HAP-1 (cell line): Measurements from ENCODE around the gene SSUH2.

Experiments
- DNase-seq, 2 experiments: peaks; one replicate each; pipeline ENCODE4 v3.0.0-alpha.2; 2016 to 2020; ENCODE audit warnings: low spot score in 2 of 2
- H3K27me3 ChIP-seq: fragments of 250-450 bp; sonication (Bioruptor Pico); 2 replicates; pipeline ENCODE4 v1.5.1; 2020; ENCODE audit warnings: low read depth, mild to moderate bottlenecking, moderate library complexity
- H3K36me3 ChIP-seq: fragments of 250-450 bp; sonication (Bioruptor Pico); replicated peaks from 2 replicates; pipeline ENCODE4 v1.5.1; 2020; ENCODE audit warnings: mild to moderate bottlenecking
- H3K4me1 ChIP-seq: fragments of 250-450 bp; sonication (Bioruptor Pico); 2 replicates; pipeline ENCODE4 v1.5.1; 2020; ENCODE audit warnings: mild to moderate bottlenecking
- H3K4me3 ChIP-seq: fragments of 250-450 bp; sonication (Bioruptor Pico); 2 replicates; pipeline ENCODE4 v1.5.1; 2020; ENCODE audit warnings: mild to moderate bottlenecking, moderate library complexity
- H3K9me3 ChIP-seq: fragments of 250-450 bp; sonication (Bioruptor Pico); 2 replicates; pipeline ENCODE4 v1.5.1; 2020; ENCODE audit warnings: mild to moderate bottlenecking, moderate library complexity
- in situ Hi-C: fragments of 300-500 bp; cut with MboI; formaldehyde crosslinking; loops from 3 replicates; pipeline ENCODE4 v1.14.3; 2020; ENCODE audit warnings: low sequenced_read_pairs, inconsistent platforms, mixed read lengths

SSUH2 gene

DNA sequence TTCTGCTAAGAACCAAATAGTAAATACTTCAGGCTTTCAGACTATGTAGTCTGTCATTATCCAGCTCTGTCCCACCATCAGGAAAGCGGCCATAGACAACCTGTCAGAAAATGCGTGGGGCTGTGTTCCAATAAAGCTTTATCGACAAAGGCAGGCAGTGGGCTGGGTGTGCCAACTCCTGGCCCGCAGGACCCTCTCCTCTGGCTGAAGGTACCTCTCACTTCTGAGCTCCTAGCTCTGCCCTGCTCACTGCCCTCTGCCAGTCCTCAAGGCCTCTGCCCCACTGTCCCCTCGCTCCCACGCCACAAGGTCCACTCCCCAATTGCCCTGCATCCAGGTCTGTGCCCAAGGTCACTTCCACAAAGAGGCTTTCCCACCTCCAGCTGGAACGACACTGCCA, 20.0 kb downstream of the SSUH2 start:
- Histone ChIP-seq H3K4me1 (no peaks in the 10 kb centered on the region), H3K9me3 (no peaks in the 10 kb centered on the region), H3K36me3 (no peaks in the 10 kb centered on the region), H3K4me3 (no peak overlapping the region), H3K27me3 (no peaks in the 10 kb centered on the region)
- no peak for DNase-seq
- in situ Hi-C loops: no loop called here

- DNase-seq: no peak
- Histone ChIP-seq H3K9me3 (no peaks in the 10 kb centered on the region), H3K4me1 (no peaks in the 10 kb centered on the region), H3K4me3 (no peak overlapping the region), H3K36me3 (no peaks in the 10 kb centered on the region), H3K27me3 (no peaks in the 10 kb centered on the region)
- in situ Hi-C loops: no loop called here
These were observed 20.9 kb downstream of the SSUH2 start for GRCh38 chr3:8623741-8624140.

DNA sequence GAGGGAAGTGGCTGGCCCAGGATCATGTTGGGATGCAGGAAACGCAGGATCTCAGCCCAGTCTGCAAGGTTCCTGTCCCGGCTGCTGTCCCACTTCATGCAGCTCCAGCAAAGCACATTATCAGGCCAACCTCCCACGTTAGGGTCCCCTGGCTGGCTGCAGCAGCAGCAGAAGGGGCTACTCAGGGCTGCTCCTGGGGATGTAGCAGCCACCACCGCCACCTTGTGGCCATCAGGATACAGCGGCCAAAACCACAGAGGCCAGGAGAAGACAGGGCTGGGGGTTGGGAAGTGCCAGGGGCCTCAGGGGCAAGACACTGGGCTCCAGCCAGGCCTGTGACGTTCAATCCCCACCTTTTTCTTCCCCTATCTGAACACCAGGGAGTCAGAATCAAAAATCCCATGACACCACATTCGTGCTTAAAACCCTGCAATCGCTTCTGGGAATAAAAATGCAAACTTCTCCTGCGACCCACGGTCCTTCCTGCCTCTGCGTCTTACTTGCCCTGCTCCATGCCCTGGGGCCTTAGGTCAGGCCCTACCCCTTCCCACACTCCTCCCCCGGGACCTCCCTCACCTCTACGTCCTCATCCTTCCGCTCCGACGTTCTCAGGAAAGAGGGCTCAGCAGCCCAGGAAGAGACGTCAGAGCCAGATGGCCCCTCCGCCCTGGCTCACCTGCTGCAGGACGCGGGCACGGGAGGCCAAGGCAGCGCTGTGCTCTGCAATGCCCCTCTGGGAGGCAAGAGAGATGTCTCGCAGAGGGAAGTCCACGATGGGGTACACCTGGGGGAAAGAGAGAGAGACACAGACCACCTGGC, 21.5 kb downstream of the SSUH2 start:
- H3K4me3 ChIP-seq: no peak overlapping the region
- in situ Hi-C loops: no loop called here
- no peaks in the 10 kb centered on the region for H3K27me3 ChIP-seq
- H3K9me3 ChIP-seq: no peaks in the 10 kb centered on the region
- peak; percentile 70 to 83 for DNase-seq
- no peaks in the 10 kb centered on the region for H3K4me1 ChIP-seq
- no peaks in the 10 kb centered on the region for H3K36me3 ChIP-seq

DNA sequence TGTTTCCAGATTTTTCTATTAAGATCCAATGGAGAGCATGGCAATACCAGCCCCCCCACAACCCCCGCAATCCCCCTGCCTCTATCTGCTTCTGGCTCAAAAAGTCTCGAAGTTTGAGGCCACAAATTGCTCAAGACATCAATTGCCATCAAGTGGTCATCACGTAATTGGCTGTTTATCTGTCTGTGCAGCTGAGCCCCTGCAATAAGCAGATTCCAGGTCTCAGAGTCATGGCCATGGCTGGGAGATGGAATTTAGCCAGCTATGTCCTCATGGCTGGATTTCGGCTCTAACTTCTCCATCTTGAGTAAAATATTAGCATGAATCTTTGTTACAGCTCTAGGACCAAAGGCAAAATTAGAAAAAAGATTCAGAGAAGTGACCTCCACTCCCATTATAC, 22.7 kb downstream of the SSUH2 start:
- no peaks in the 10 kb centered on the region for H3K36me3 ChIP-seq
- H3K27me3 ChIP-seq: no peaks in the 10 kb centered on the region
- no peaks in the 10 kb centered on the region for H3K4me1 ChIP-seq
- in situ Hi-C loops: no loop called here
- no peak overlapping the region for H3K4me3 ChIP-seq
- no peaks in the 10 kb centered on the region for H3K9me3 ChIP-seq
- no peak for DNase-seq

GRCh38 chr3:8621141-8621540, 23.5 kb downstream of the SSUH2 start:
- in situ Hi-C loops: no loop called here

DNA sequence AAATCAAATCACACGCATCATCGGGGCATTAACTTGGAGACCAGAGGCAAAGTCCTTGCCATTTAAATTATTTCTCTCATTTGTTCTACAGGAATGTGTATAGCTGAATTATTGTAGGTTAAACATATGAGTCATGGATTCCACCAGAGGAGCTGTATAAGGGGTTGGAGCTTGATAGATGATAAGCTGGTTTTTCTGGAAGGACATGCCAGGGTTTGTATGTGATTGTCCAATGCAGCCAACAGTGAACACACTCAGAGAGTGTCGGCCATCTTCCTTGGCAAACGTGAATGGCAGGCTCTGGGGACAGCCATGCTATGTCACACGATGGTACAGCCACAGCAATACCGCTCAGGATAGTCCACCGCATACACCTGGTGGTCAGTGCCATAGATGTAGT, 25.1 kb downstream of the SSUH2 start:
- H3K4me1 ChIP-seq: no peaks in the 10 kb centered on the region
- no peaks in the 10 kb centered on the region for H3K27me3 ChIP-seq
- H3K4me3 ChIP-seq: no peak overlapping the region
- H3K36me3 ChIP-seq: no peaks in the 10 kb centered on the region
- in situ Hi-C loops: no loop called here
- H3K9me3 ChIP-seq: no peaks in the 10 kb centered on the region
- DNase-seq: no peak

More at GRCh38 chr3:8621141-8621540, 23.5 kb downstream of the SSUH2 start:
- Histone ChIP-seq H3K36me3 (no peaks in the 10 kb centered on the region), H3K9me3 (no peaks in the 10 kb centered on the region), H3K4me3 (no peak overlapping the region), H3K27me3 (no peaks in the 10 kb centered on the region), H3K4me1 (no peaks in the 10 kb centered on the region)
- DNase-seq: no peak

GRCh38 chr3:8618950-8619349, 25.6 kb downstream of the SSUH2 start:
- in situ Hi-C loops: no loop called here

DNA sequence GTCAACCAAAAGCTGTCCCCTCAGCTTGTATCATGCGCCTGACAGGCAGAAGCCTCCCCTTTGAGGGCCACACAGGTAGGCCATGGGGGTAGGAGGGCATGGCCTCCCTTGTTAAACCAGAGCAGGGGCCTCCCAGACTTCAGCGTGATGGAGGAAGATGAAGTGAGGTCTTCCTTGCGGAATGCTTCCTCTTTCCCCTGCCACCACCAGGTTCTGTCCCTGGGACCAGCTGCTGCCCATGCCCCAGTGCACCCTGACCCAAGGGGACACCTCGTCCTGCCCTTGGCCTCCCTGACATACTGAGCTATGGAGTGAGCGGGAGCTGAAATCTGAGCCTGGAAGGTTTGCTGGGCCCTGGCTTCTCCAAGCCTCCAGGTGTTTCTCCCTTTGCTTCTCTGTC, 26.7 kb downstream of the SSUH2 start:
- in situ Hi-C loops: no loop called here

More at GRCh38 chr3:8618950-8619349, 25.6 kb downstream of the SSUH2 start:
- Histone ChIP-seq H3K4me3 (no peak overlapping the region), H3K4me1 (no peaks in the 10 kb centered on the region), H3K27me3 (no peaks in the 10 kb centered on the region), H3K9me3 (no peaks in the 10 kb centered on the region), H3K36me3 (no peaks in the 10 kb centered on the region)
- DNase-seq: no peak

DNA sequence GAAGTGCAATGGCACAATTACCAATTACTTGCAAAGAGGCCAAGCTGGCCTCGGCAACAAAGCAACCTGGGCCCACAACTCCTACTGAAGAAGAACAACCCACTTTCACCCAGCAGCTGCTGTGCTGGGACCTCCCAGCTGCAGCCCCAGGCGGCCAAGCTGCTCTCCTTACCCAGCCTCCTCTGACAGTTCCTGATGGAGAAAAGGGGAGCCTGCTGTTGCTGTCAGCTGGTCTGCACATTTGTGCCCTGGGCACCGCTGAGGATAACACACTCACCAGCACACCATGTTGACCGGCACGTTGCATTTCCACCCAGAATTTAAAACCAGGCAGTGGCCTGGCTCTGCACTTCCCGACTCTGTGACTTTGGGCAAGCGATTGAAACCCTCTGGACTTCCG, 33.6 kb downstream of the SSUH2 start:
- in situ Hi-C loops: no loop called here
- no peaks in the 10 kb centered on the region for H3K4me1 ChIP-seq
- H3K27me3 ChIP-seq: no peaks in the 10 kb centered on the region
- H3K36me3 ChIP-seq: no peaks in the 10 kb centered on the region
- no peak for DNase-seq
- no peak overlapping the region for H3K4me3 ChIP-seq
- H3K9me3 ChIP-seq: no peaks in the 10 kb centered on the region

More for the DNA sequence above, 26.7 kb downstream of the SSUH2 start:
- no peak overlapping the region for H3K4me3 ChIP-seq
- H3K27me3 ChIP-seq: no peaks in the 10 kb centered on the region
- no peak for DNase-seq
- no peaks in the 10 kb centered on the region for H3K9me3 ChIP-seq
- H3K4me1 ChIP-seq: no peaks in the 10 kb centered on the region
- no peaks in the 10 kb centered on the region for H3K36me3 ChIP-seq

- DNase-seq: no peak
- H3K4me3 ChIP-seq: no peak overlapping the region
- no peaks in the 10 kb centered on the region for H3K27me3 ChIP-seq
- H3K4me1 ChIP-seq: no peaks in the 10 kb centered on the region
- no peaks in the 10 kb centered on the region for H3K9me3 ChIP-seq
- in situ Hi-C loops: no loop called here
- no peaks in the 10 kb centered on the region for H3K36me3 ChIP-seq
These were observed 35.7 kb downstream of the SSUH2 start for GRCh38 chr3:8608791-8609467.

DNA sequence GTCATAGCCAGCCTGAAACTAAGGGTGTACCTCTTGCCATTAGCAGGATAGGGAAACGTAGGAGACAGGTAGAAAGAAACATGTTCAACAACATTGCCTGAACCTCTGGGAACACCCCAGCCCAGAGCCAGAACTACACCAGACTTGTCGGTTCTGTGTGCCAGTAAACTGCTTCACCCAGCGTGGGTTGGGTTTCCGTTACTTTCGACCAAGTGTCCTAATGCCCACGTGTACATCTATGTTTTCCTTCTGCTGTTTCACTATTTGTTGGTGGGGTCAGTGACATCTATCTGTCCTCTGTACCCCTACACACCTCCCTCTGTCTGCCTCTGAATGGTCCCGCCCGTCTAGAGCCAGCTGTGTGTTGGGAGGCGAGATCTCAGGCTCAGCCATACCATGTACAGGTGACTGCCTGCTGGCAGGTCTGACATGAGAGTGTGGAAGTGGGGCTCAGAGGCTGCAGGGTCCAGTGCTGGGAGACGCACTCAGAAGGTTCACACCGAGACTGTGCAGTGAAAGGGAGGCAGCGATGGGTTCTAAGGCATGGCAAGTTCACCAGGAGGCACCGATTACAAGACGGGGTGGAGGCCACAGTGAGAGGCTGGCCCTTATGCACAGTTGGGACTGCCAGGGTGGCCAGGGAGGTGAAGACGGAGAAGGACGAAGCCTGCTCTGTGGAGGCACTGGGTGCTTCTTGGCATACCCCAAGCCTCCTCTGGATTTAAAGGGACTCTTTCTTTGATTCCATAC, 36.4 kb downstream of the SSUH2 start:
- no peaks in the 10 kb centered on the region for H3K9me3 ChIP-seq
- H3K36me3 ChIP-seq: no peaks in the 10 kb centered on the region
- no peak for DNase-seq
- in situ Hi-C loops: no loop called here
- no peaks in the 10 kb centered on the region for H3K4me1 ChIP-seq
- no peaks in the 10 kb centered on the region for H3K27me3 ChIP-seq
- H3K4me3 ChIP-seq: no peak overlapping the region

DNA sequence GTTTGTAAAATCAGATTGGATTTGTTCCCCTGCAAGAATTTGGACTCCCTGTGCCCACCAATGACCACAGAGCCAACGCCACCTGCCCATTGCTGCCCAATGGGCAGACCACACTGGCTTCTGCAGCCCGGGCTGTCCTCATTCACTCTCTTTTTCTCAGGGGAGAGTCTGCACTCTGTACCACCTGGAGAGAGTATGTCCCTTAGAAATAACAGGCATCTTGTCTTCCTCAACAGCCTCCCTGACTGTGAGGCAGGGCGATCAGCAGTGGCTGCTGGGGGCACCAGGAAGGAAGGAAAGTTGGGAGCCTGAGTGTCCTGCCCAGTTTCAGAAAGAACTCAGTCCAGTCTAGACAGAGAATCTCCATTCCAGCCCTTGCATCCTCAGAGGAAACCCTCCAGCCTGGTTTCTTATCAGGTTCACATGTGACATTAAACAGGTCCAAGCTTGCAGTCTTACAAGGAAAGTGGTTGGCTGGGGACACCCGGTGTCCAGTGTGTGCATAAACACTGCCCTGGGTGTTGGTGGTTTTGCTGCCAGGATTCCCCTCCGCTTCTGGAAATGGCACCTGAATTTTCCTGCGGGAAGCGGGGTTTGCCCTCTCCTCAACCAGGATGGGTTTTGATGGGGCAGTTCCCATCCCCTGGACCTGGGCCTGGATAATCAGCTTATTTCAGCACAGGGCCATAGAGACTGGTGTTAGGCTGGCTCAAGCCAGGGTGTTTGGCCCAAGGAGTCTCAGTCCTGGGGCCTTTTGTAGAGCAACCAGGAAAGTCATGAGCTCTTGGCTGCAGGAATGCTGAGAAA, 37.2 kb downstream of the SSUH2 start:
- Histone ChIP-seq H3K36me3 (no peaks in the 10 kb centered on the region), H3K4me3 (no peak overlapping the region), H3K9me3 (no peaks in the 10 kb centered on the region), H3K27me3 (no peaks in the 10 kb centered on the region), H3K4me1 (no peaks in the 10 kb centered on the region)
- no peak for DNase-seq
- in situ Hi-C loops: no loop called here

GRCh38 chr3:8606701-8607231, 37.8 kb downstream of the SSUH2 start:
- H3K4me1 ChIP-seq: no peaks in the 10 kb centered on the region
- no peak overlapping the region for H3K4me3 ChIP-seq
- in situ Hi-C loops: no loop called here
- no peak for DNase-seq
- no peaks in the 10 kb centered on the region for H3K9me3 ChIP-seq
- H3K36me3 ChIP-seq: no peaks in the 10 kb centered on the region
- H3K27me3 ChIP-seq: no peaks in the 10 kb centered on the region
